Measurements from ENCODE around the gene ARFIP2. TPM values are rescaled to one million over a fixed set of nuclear protein-coding genes. Genes with fewer than 3 reads are reported as not detected.

Gene ARFIP2
- polyA plus RNA-seq, 3 donors, result 65.5 to 74.7 (median 72.5) TPM

GRCh38 chr11:6427516-6427915 is 53.6 kb downstream of the ARFIP2 start:
- DNase-seq (ENCODE audit: extremely low read depth in 1 of 11, low read depth in 9 of 11, low spot score in 4 of 11), result no peak

Other genes starting within 250 kb of the ARFIP2 start
- 10 to 100 TPM; 53.2 to 75.5 (median 55.7) TPM for gene FHIP1B, start 246.7 kb downstream of the ARFIP2 start, polyA plus RNA-seq (ENCODE audit: insufficient read length in 3 of 3)
- under 1 TPM; 0.24 to 0.42 (median 0.30) TPM for gene CNGA4, start 242.2 kb downstream of the ARFIP2 start, polyA plus RNA-seq (ENCODE audit: insufficient read length in 3 of 3)
- under 1 TPM; 0.36 to 0.80 (median 0.61) TPM for gene CCKBR, start 221.5 kb downstream of the ARFIP2 start, polyA plus RNA-seq (ENCODE audit: insufficient read length in 3 of 3)
- gene CAVIN3, start 160.8 kb downstream of the ARFIP2 start, polyA plus RNA-seq (ENCODE audit: insufficient read length in 3 of 3), result 10 to 100 TPM; 10.3 to 19.8 (median 17.1) TPM
- gene SMPD1, start 90.9 kb downstream of the ARFIP2 start, polyA plus RNA-seq (ENCODE audit: insufficient read length in 3 of 3), result 10 to 100 TPM; 27.9 to 35.1 (median 34.3) TPM
- 10 to 100 TPM; 53.4 to 61.1 (median 60.0) TPM for gene APBB1, start 62.2 kb downstream of the ARFIP2 start, polyA plus RNA-seq (ENCODE audit: insufficient read length in 3 of 3)
- gene HPX, start 40.3 kb downstream of the ARFIP2 start, polyA plus RNA-seq (ENCODE audit: insufficient read length in 3 of 3), result 1 to 10 TPM; 3.2 to 4.8 (median 4.2) TPM
- 10 to 100 TPM; 17.2 to 28.2 (median 25.1) TPM for gene TRIM3, start 7.4 kb downstream of the ARFIP2 start, polyA plus RNA-seq (ENCODE audit: insufficient read length in 3 of 3)
- gene TIMM10B, start 170 bp upstream of the ARFIP2 start, polyA plus RNA-seq (ENCODE audit: insufficient read length in 3 of 3), result 10 to 100 TPM; 36.6 to 42.1 (median 39.4) TPM
- gene DNHD1, start 15.9 kb upstream of the ARFIP2 start, polyA plus RNA-seq (ENCODE audit: insufficient read length in 3 of 3), result 10 to 100 TPM in 1 of 3 donors, 1 to 10 TPM in 2; 7.3 to 13.4 (median 7.3) TPM
- gene RRP8, start 122.3 kb upstream of the ARFIP2 start, polyA plus RNA-seq (ENCODE audit: insufficient read length in 3 of 3), result 10 to 100 TPM; 21.0 to 25.8 (median 21.5) TPM
- gene ILK, start 122.4 kb upstream of the ARFIP2 start, polyA plus RNA-seq (ENCODE audit: insufficient read length in 3 of 3), result 100 to 1,000 TPM; 137 to 165 (median 154) TPM
- 10 to 100 TPM; 74.3 to 88.5 (median 75.2) TPM for gene TAF10, start 130.9 kb upstream of the ARFIP2 start, polyA plus RNA-seq (ENCODE audit: insufficient read length in 3 of 3)
- 100 to 1,000 TPM; 115 to 127 (median 115) TPM for gene TPP1, start 138.1 kb upstream of the ARFIP2 start, polyA plus RNA-seq (ENCODE audit: insufficient read length in 3 of 3)
- 10 to 100 TPM; 29.1 to 43.4 (median 34.7) TPM for gene DCHS1, start 174.5 kb upstream of the ARFIP2 start, polyA plus RNA-seq (ENCODE audit: insufficient read length in 3 of 3)
- 10 to 100 TPM; 62.5 to 71.5 (median 69.2) TPM for gene MRPL17, start 202.0 kb upstream of the ARFIP2 start, polyA plus RNA-seq (ENCODE audit: insufficient read length in 3 of 3)